HFFc6 (cell line): ENCODE results near the gene GPR176. TPM values are rescaled to one million over a fixed set of nuclear protein-coding genes. Genes with fewer than 3 reads are reported as not detected.

ENCODE experiments used
- DNase-seq: peaks from one replicate; pipeline ENCODE4 v3.0.0-alpha.2; 2018
- H3K27ac Mint-ChIP-seq: 2 replicates; pipeline ENCODE4 v1.8.0; 2020; ENCODE audit warnings: mild to moderate bottlenecking, mixed read lengths
- H3K27me3 Mint-ChIP-seq: 2 replicates; pipeline ENCODE4 v1.8.0; 2021; ENCODE audit warnings: mild to moderate bottlenecking, moderate library complexity, mixed read lengths; ENCODE audit not compliant: insufficient read depth
- H3K36me3 Mint-ChIP-seq: 2 replicates; pipeline ENCODE4 v1.8.0; 2021; ENCODE audit warnings: low read depth, mixed read lengths
- H3K4me1 Mint-ChIP-seq: 2 replicates; pipeline ENCODE4 v1.8.0; 2020; ENCODE audit warnings: low read depth, mixed read lengths
- H3K4me3 Mint-ChIP-seq: 2 replicates; pipeline ENCODE4 v1.8.0; 2020; ENCODE audit warnings: mild to moderate bottlenecking, moderate library complexity, mixed read lengths
- H3K9me3 Mint-ChIP-seq: 2 replicates; pipeline ENCODE4 v1.8.0; 2020; ENCODE audit warnings: mild to moderate bottlenecking, mixed read lengths
- total RNA-seq, 6 experiments: library from RNA; stranded (reverse); fragmentation: NEBNext Ultra II Directional; extraction: Animal tissue kit (Norgen Biotek cat#: 25700); gene quantifications; 2 replicates in 1 of 6; 3 replicates in 5 of 6; pipeline ENCODE4 v1.2.3, GENCODE V29; 2021
- TF ChIP-seq, protein P1 (sequence below): fragments of 200-600 bp; sonication (generic); IDR thresholded peaks from 2 replicates; pipeline ENCODE4 v1.5.0; 2021; ENCODE audit warnings: antibody characterized with exemption, mild to moderate bottlenecking

Gene GPR176
- total RNA-seq, 6 experiments from 2014 or later = 151 to 193 (median 169) TPM

GRCh38 chr15:39792844-39793335 lies 127.2 kb downstream of the GPR176 start:
- Mint-ChIP-seq H3K27me3 (peaks cover 13% of the 10 kb centered on the region), H3K4me1 (peaks cover 70% of the 10 kb centered on the region), H3K36me3 (peaks cover 14% of the 10 kb centered on the region), H3K27ac (0 out of 2 replicates have a peak overlapping the region, but pooled peaks have one; percentile 2), H3K4me3 (no peak overlapping the region), H3K9me3 (no peaks in the 10 kb centered on the region)
- DNase-seq = no peak
- TF ChIP-seq, protein P1, sequence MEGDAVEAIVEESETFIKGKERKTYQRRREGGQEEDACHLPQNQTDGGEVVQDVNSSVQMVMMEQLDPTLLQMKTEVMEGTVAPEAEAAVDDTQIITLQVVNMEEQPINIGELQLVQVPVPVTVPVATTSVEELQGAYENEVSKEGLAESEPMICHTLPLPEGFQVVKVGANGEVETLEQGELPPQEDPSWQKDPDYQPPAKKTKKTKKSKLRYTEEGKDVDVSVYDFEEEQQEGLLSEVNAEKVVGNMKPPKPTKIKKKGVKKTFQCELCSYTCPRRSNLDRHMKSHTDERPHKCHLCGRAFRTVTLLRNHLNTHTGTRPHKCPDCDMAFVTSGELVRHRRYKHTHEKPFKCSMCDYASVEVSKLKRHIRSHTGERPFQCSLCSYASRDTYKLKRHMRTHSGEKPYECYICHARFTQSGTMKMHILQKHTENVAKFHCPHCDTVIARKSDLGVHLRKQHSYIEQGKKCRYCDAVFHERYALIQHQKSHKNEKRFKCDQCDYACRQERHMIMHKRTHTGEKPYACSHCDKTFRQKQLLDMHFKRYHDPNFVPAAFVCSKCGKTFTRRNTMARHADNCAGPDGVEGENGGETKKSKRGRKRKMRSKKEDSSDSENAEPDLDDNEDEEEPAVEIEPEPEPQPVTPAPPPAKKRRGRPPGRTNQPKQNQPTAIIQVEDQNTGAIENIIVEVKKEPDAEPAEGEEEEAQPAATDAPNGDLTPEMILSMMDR = no peak

DNA sequence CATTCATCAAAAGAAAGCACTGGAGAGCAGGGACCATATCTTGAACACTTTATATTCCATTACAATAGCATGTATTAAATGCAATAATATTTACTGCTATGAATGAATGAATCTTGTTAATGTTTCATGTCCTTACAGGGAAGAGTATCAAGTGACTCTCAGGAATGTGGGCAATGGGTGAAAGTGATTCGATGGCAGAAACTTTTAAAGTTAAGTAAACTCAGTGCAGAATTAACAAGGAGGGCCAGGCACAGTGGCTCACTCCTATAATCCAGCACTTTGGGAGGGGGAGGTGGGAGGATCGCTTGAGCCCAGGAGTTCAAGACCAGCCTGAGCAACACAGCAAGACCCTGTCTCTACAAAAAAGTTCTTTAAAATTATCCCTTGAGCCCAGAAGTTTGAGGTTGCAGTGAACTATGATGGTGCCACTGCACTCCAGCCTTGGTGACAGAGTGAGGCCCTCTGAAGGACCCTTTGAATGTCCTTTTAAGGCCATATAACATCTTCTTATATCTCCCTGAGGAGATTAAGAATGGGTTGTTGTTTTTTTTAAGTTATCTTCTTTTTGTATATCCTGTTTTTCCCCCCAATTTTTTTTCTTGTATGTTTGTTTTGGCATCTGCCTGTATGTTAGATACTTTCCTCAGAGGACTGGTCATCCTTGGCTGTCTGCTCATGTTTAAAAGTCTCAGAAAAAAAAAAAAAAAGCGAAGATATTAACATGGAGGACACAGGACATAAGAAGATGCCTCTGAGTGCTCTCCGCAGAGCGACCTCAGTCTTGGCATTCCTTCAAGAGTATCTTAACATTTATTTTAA lies 127.8 kb downstream of the GPR176 start:
- Mint-ChIP-seq H3K4me3 (no peak overlapping the region), H3K9me3 (no peaks in the 10 kb centered on the region), H3K36me3 (peaks cover 12% of the 10 kb centered on the region; the same call in 1 of the 2 replicates), H3K27ac (no peak overlapping the region), H3K27me3 (peaks cover 13% of the 10 kb centered on the region), H3K4me1 (peaks cover 73% of the 10 kb centered on the region)
- no peak for DNase-seq
- TF ChIP-seq, protein P1 = no peak

- H3K4me3 Mint-ChIP-seq = peak overlapping the region; percentile 15
Observed at GRCh38 chr15:39789736-39790135, 130.3 kb downstream of the GPR176 start.

GRCh38 chr15:39788800-39789565 lies 131.1 kb downstream of the GPR176 start:
- Mint-ChIP-seq H3K9me3 (no peaks in the 10 kb centered on the region), H3K4me1 (peaks cover 84% of the 10 kb centered on the region), H3K4me3 (peak overlapping the region; percentile 51), H3K36me3 (peaks cover 5% of the 10 kb centered on the region; the same call in 1 of the 2 replicates), H3K27me3 (peaks cover 6% of the 10 kb centered on the region), H3K27ac (peak overlapping the region; percentile 76)
- DNase-seq = peak; percentile 70
- TF ChIP-seq, protein P1 = no peak

More at GRCh38 chr15:39789736-39790135, 130.3 kb downstream of the GPR176 start:
- Mint-ChIP-seq H3K27ac (peak overlapping the region; percentile 76), H3K36me3 (peaks cover 5% of the 10 kb centered on the region; the same call in 1 of the 2 replicates), H3K4me1 (peaks cover 84% of the 10 kb centered on the region), H3K27me3 (peaks cover 6% of the 10 kb centered on the region), H3K9me3 (no peaks in the 10 kb centered on the region)
- no peak for DNase-seq
- TF ChIP-seq, protein P1 = no peak

DNA sequence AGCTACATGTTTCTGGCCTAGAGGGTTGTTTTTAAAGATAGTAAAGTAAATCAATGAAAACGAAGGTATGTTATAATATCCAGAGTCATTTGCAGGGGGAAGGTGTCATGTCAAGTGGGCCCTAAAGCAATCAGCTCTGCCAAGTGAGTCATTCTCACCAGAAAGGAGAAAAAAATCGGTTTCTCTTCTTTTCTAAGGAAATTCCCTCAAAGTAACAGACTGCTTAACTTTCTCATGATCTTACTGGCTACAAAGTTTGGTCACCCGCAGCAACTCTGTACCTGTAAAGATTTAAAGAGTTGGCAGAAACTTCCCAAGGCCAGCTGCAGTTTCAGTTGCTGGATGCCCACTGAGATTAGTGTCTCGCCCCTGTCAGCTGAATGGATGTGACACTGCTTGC lies 132.0 kb downstream of the GPR176 start:
- peaks cover 85% of the 10 kb centered on the region for H3K4me1 Mint-ChIP-seq

More for the DNA sequence above, 132.0 kb downstream of the GPR176 start:
- TF ChIP-seq, protein P1 = no peak
- Mint-ChIP-seq H3K36me3 (peaks cover 5% of the 10 kb centered on the region; the same call in 1 of the 2 replicates), H3K27me3 (peaks cover 6% of the 10 kb centered on the region; the same call in 1 of the 2 replicates), H3K9me3 (no peaks in the 10 kb centered on the region), H3K4me3 (peak overlapping the region; percentile 3; the same call in 1 of the 2 replicates), H3K27ac (peak overlapping the region; percentile 76)
- no peak for DNase-seq
